ENCODE measurements around the gene BTBD17. TPM values are rescaled to one million over a fixed set of nuclear protein-coding genes. Genes with fewer than 3 reads are reported as not detected.

The BTBD17 gene
- total RNA-seq, 6 donors from 2014 or later, result 1.2 TPM; not detected in 5

DNA sequence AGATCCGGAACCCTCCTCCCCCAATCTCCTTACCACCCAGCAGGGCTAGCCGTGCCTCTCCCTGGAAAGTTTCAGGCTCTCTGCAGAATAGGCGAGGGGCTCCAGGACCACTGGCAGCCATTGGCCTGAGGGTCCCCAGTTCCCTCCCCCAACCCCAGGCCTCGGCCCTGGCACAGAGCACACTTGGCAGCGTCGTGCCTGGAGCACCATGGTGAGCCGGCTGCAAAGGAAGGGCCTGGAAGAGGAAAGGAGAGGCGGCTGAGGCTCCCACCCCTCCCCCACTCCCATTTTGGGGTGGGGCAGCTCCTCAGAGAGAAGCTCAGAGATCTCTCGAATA is 369 bp upstream of the BTBD17 start:
- H3K4me1 ChIP-seq, result peaks cover 3 to 13% (median 5%) of the 10 kb centered on the region in 4 donors
- WGBS, 2 donors, result 13 to 20% methylated on average over 3 to 6 of the region's 9 CpGs
- ATAC-seq (ENCODE audit: low FRiP score in 2 of 2), result no peak
- peaks cover 0 to 25% (median 11%) of the 10 kb centered on the region in 4 donors for H3K27me3 ChIP-seq
- DNase-seq, result no peak
- H3K4me3 ChIP-seq, result no peak overlapping the region
- no peak overlapping the region for H3K27ac ChIP-seq
- TF ChIP-seq POLR2A (IDR thresholded peaks at IDR 0.05), result no peak
- TF ChIP-seq EP300 (IDR thresholded peaks at IDR 0.05), result no peak
- TF ChIP-seq POLR2AphosphoS5 (IDR thresholded peaks at IDR 0.05), result no peak
- TF ChIP-seq, protein P1, sequence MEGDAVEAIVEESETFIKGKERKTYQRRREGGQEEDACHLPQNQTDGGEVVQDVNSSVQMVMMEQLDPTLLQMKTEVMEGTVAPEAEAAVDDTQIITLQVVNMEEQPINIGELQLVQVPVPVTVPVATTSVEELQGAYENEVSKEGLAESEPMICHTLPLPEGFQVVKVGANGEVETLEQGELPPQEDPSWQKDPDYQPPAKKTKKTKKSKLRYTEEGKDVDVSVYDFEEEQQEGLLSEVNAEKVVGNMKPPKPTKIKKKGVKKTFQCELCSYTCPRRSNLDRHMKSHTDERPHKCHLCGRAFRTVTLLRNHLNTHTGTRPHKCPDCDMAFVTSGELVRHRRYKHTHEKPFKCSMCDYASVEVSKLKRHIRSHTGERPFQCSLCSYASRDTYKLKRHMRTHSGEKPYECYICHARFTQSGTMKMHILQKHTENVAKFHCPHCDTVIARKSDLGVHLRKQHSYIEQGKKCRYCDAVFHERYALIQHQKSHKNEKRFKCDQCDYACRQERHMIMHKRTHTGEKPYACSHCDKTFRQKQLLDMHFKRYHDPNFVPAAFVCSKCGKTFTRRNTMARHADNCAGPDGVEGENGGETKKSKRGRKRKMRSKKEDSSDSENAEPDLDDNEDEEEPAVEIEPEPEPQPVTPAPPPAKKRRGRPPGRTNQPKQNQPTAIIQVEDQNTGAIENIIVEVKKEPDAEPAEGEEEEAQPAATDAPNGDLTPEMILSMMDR (IDR thresholded peaks at IDR 0.05), result no peak
- no peaks in the 10 kb centered on the region for H3K36me3 ChIP-seq
- H3K9me3 ChIP-seq, result no peaks in the 10 kb centered on the region

DNA sequence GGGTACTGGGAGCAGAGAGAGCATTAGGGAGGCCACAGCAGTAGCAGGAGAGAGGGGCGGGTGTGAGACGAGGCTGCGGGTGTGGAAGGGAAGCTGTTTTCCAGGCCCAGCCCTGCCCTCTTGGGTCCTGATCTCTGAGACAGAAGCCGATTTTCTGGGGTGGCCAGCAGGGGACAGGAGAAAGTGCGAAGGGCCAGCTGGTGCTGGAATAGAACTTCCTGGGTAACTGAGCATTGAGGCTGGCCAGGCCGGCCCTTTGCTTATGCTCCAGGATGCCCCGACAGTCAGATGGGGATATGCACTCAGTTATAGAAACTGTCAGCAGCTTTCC is 804 bp downstream of the BTBD17 start:
- 56 to 64% methylated on average over 6 to 7 of the region's 7 CpGs for WGBS, 2 donors
- Histone ChIP-seq H3K4me3 (no peak overlapping the region), H3K27me3 (peaks cover 0 to 36% (median 19%) of the 10 kb centered on the region in 4 donors), H3K9me3 (no peaks in the 10 kb centered on the region), H3K27ac (no peak overlapping the region), H3K36me3 (no peaks in the 10 kb centered on the region), H3K4me1 (peaks cover 6 to 21% (median 10%) of the 10 kb centered on the region in 4 donors)
- TF ChIP-seq, protein P1 (IDR thresholded peaks at IDR 0.05), result no peak
- DNase-seq, result no peak
- ATAC-seq (ENCODE audit: low FRiP score in 2 of 2), result no peak

DNA sequence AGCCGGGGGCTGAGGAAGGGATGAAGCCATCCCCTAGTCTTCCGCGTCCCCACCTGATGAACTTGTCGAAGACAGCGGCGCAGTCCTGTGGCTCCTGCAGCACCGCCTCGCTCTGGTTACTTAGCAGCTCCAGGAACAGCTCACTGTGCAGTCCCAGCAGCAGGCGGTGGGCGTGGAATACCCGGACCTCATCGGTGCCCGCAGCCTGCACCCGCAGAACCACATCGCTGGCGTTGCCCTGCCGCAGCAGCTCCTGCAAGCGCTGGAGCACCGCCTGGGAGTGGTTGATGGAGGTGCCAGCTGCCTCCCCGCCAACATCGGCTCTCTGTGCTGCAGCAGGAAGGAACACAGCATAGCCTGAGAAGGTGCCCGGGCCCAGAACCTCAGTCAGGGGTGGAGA is 1.8 kb downstream of the BTBD17 start:
- H3K36me3 ChIP-seq, result no peaks in the 10 kb centered on the region
- H3K4me3 ChIP-seq, result no peak overlapping the region
- DNase-seq, result no peak
- ATAC-seq (ENCODE audit: low FRiP score in 2 of 2), result no peak
- H3K27ac ChIP-seq, result no peak overlapping the region
- H3K27me3 ChIP-seq, result peaks cover 0 to 41% (median 21%) of the 10 kb centered on the region in 4 donors
- WGBS, 2 donors, result 93 to 98% methylated on average over 9 to 18 of the region's 22 CpGs
- no peaks in the 10 kb centered on the region for H3K9me3 ChIP-seq
- TF ChIP-seq EP300 (IDR thresholded peaks at IDR 0.05) (no peak), POLR2A (IDR thresholded peaks at IDR 0.05) (no peak), POLR2AphosphoS5 (IDR thresholded peaks at IDR 0.05) (no peak)
- TF ChIP-seq, protein P1 (IDR thresholded peaks at IDR 0.05), result no peak
- peaks cover 6 to 21% (median 10%) of the 10 kb centered on the region in 4 donors for H3K4me1 ChIP-seq

DNA sequence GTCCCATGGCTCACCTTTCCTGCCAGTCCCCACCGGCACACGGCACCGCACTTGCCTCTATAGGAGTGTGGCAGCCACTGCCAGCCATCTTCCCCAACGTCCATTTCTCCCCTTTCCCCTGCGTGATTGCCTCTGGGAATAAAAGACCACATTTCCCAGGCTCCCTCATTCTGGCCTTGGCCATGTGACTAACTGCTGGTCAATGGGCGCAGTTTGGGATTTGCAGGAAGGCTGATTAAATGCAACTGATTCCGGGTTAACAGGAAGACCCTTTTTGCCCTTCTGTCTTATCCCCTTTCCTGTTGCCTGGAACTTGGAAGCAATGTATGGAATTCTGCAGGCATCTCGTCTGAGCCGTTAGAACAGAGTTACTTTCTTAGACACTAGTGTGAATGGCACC is 3.0 kb downstream of the BTBD17 start:
- no peak for TF ChIP-seq EP300 (IDR thresholded peaks at IDR 0.05)
- no peak for TF ChIP-seq POLR2AphosphoS5 (IDR thresholded peaks at IDR 0.05)
- TF ChIP-seq POLR2A (IDR thresholded peaks at IDR 0.05), result no peak
- TF ChIP-seq, protein P1 (IDR thresholded peaks at IDR 0.05), result no peak
- Histone ChIP-seq H3K4me1 (peaks cover 6 to 21% (median 10%) of the 10 kb centered on the region in 4 donors), H3K27me3 (peaks cover 0 to 52% (median 25%) of the 10 kb centered on the region in 4 donors), H3K36me3 (no peaks in the 10 kb centered on the region), H3K4me3 (no peak overlapping the region), H3K27ac (no peak overlapping the region), H3K9me3 (no peaks in the 10 kb centered on the region)
- ATAC-seq (ENCODE audit: low FRiP score in 2 of 2) (no peak), DNase-seq (no peak)
- WGBS, 2 donors, result 76 to 82% methylated on average over 9 of the region's 9 CpGs

DNA sequence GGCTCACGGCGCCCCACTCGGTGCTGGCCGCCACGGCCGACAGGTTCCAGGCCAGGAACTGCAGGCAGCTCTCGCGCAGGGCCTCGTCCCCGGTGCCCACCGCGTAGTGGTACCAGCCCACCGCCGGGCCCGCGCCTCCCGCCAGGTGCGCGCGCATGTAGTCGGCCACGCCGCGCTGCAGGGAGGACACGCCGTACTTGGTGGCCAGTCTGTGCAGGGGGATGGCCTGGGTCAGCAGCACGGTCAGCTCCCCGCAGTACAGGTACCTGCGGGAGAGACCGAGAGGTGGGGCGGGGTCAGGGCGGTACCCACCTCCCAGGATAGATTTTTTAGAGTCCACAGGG is 4.2 kb downstream of the BTBD17 start:
- Histone ChIP-seq H3K4me3 (peak overlapping the region in 1 of 4 donors; percentile 27), H3K36me3 (no peaks in the 10 kb centered on the region), H3K4me1 (peaks cover 6 to 21% (median 10%) of the 10 kb centered on the region in 4 donors), H3K9me3 (no peaks in the 10 kb centered on the region), H3K27ac (no peak overlapping the region), H3K27me3 (peaks cover 0 to 59% (median 31%) of the 10 kb centered on the region in 4 donors)
- TF ChIP-seq EP300 (IDR thresholded peaks at IDR 0.05) (no peak), POLR2A (IDR thresholded peaks at IDR 0.05) (no peak), POLR2AphosphoS5 (IDR thresholded peaks at IDR 0.05) (no peak)
- TF ChIP-seq, protein P1 (IDR thresholded peaks at IDR 0.05), result no peak
- ATAC-seq (ENCODE audit: low FRiP score in 2 of 2) (no peak), DNase-seq (no peak)
- 78% methylated on average over 7 of the region's 32 CpGs; no CpG with 5 or more reads in 1 of the 2 donors for WGBS, 2 donors
